ENCODE results near the gene TBC1D8.

The TBC1D8 gene

GRCh38 chr2:101011152-101011551 lies 140.0 kb downstream of the TBC1D8 start:
- FAIRE-seq (no peak), DNase-seq (ENCODE audit: insufficient read length) (no peak)
- TF ChIP-seq POLR2AphosphoS5 (IDR thresholded peaks at IDR 0.05; ENCODE audit: low read depth, low read length) (no peak), TAF1 (IDR thresholded peaks at IDR 0.05; ENCODE audit: borderline replicate concordance, low read depth, low read length) (no peak), POLR2A (IDR thresholded peaks at IDR 0.05; ENCODE audit: low read depth, low read length) (no peak)

GRCh38 chr2:101007415-101008345 lies 143.5 kb downstream of the TBC1D8 start:
- FAIRE-seq: no peak
- no peak for DNase-seq (ENCODE audit: insufficient read length)
- TF ChIP-seq POLR2AphosphoS5 (IDR thresholded peaks at IDR 0.05; ENCODE audit: low read depth, low read length) (peak; percentile 89), POLR2A (IDR thresholded peaks at IDR 0.05; ENCODE audit: low read depth, low read length) (peak; percentile 81), TAF1 (IDR thresholded peaks at IDR 0.05; ENCODE audit: borderline replicate concordance, low read depth, low read length) (no peak)

- DNase-seq (ENCODE audit: insufficient read length) (no peak), FAIRE-seq (no peak)
- TF ChIP-seq POLR2AphosphoS5 (IDR thresholded peaks at IDR 0.05; ENCODE audit: low read depth, low read length) (no peak), POLR2A (IDR thresholded peaks at IDR 0.05; ENCODE audit: low read depth, low read length) (no peak), TAF1 (IDR thresholded peaks at IDR 0.05; ENCODE audit: borderline replicate concordance, low read depth, low read length) (no peak)
These were observed 145.0 kb downstream of the TBC1D8 start for GRCh38 chr2:101006065-101006715.

- TF ChIP-seq POLR2AphosphoS5 (IDR thresholded peaks at IDR 0.05; ENCODE audit: low read depth, low read length): peak; percentile 45; the same call in 1 of the 2 replicates
- TF ChIP-seq TAF1 (IDR thresholded peaks at IDR 0.05; ENCODE audit: borderline replicate concordance, low read depth, low read length): no peak
- TF ChIP-seq POLR2A (IDR thresholded peaks at IDR 0.05; ENCODE audit: low read depth, low read length): peak; percentile 59; the same call in 1 of the 2 replicates
- no peak for DNase-seq (ENCODE audit: insufficient read length)
- no peak for FAIRE-seq
These were observed 146.4 kb downstream of the TBC1D8 start for GRCh38 chr2:101004620-101005325.

- TF ChIP-seq POLR2AphosphoS5 (IDR thresholded peaks at IDR 0.05; ENCODE audit: low read depth, low read length): no peak
- no peak for TF ChIP-seq POLR2A (IDR thresholded peaks at IDR 0.05; ENCODE audit: low read depth, low read length)
- TF ChIP-seq TAF1 (IDR thresholded peaks at IDR 0.05; ENCODE audit: borderline replicate concordance, low read depth, low read length): no peak
- FAIRE-seq (no peak), DNase-seq (ENCODE audit: insufficient read length) (no peak)
These were observed 147.9 kb downstream of the TBC1D8 start for GRCh38 chr2:101003278-101003775.

GRCh38 chr2:101002562-101003277 lies 148.5 kb downstream of the TBC1D8 start:
- DNase-seq (ENCODE audit: insufficient read length): no peak
- no peak for FAIRE-seq
- no peak; the same call in 1 of the 2 replicates for TF ChIP-seq POLR2A (IDR thresholded peaks at IDR 0.05; ENCODE audit: low read depth, low read length)
- 0 out of 2 replicates have a peak, but pooled peaks have one; percentile 38 for TF ChIP-seq POLR2AphosphoS5 (IDR thresholded peaks at IDR 0.05; ENCODE audit: low read depth, low read length)
- no peak for TF ChIP-seq TAF1 (IDR thresholded peaks at IDR 0.05; ENCODE audit: borderline replicate concordance, low read depth, low read length)

GRCh38 chr2:101001691-101002561 lies 149.3 kb downstream of the TBC1D8 start, which contains the start of gene RPL31:
Gene RPL31 (plus strand): TSS chr2:101002289. CDS start chr2:101002702, 413 bp downstream.
- FAIRE-seq: peak; percentile 92
- peak; percentile 100 for TF ChIP-seq POLR2A (IDR thresholded peaks at IDR 0.05; ENCODE audit: low read depth, low read length)
- TF ChIP-seq POLR2AphosphoS5 (IDR thresholded peaks at IDR 0.05; ENCODE audit: low read depth, low read length): peak; percentile 99
- peak; percentile 100 for TF ChIP-seq TAF1 (IDR thresholded peaks at IDR 0.05; ENCODE audit: borderline replicate concordance, low read depth, low read length)
- peak; percentile 98 for DNase-seq (ENCODE audit: insufficient read length)

GRCh38 chr2:100999995-101000394 lies 151.2 kb downstream of the TBC1D8 start:
- TF ChIP-seq POLR2A (IDR thresholded peaks at IDR 0.05; ENCODE audit: low read depth, low read length): no peak
- no peak for TF ChIP-seq POLR2AphosphoS5 (IDR thresholded peaks at IDR 0.05; ENCODE audit: low read depth, low read length)
- TF ChIP-seq TAF1 (IDR thresholded peaks at IDR 0.05; ENCODE audit: borderline replicate concordance, low read depth, low read length): no peak
- no peak for DNase-seq (ENCODE audit: insufficient read length)
- FAIRE-seq: no peak

GRCh38 chr2:100998235-100998573 lies 153.0 kb downstream of the TBC1D8 start:
- no peak for TF ChIP-seq TAF1 (IDR thresholded peaks at IDR 0.05; ENCODE audit: borderline replicate concordance, low read depth, low read length)
- no peak for TF ChIP-seq POLR2A (IDR thresholded peaks at IDR 0.05; ENCODE audit: low read depth, low read length)
- TF ChIP-seq POLR2AphosphoS5 (IDR thresholded peaks at IDR 0.05; ENCODE audit: low read depth, low read length): no peak
- FAIRE-seq: no peak
- DNase-seq (ENCODE audit: insufficient read length): no peak
